NCI-H82 (cell line): ENCODE results near the gene ARHGAP45.
"Not testable (repeated sequence)": the region's sequence is repeated elsewhere in the genome, so short reads cannot be mapped to it uniquely, and the experiment has no call there.

Experiments
- DNase-seq: peaks from one replicate; lab custom pipeline; 2025; lab: John Stamatoyannopoulos, UW

ARHGAP45 gene

GRCh38 chr19:1105008-1105872 lies 38.3 kb downstream of the ARHGAP45 start:
- peak; percentile 43 for DNase-seq

- DNase-seq = no peak
Measured at GRCh38 chr19:1105873-1106840, 39.2 kb downstream of the ARHGAP45 start.

GRCh38 chr19:1106841-1107660 lies 40.1 kb downstream of the ARHGAP45 start:
- no peak for DNase-seq

DNA sequence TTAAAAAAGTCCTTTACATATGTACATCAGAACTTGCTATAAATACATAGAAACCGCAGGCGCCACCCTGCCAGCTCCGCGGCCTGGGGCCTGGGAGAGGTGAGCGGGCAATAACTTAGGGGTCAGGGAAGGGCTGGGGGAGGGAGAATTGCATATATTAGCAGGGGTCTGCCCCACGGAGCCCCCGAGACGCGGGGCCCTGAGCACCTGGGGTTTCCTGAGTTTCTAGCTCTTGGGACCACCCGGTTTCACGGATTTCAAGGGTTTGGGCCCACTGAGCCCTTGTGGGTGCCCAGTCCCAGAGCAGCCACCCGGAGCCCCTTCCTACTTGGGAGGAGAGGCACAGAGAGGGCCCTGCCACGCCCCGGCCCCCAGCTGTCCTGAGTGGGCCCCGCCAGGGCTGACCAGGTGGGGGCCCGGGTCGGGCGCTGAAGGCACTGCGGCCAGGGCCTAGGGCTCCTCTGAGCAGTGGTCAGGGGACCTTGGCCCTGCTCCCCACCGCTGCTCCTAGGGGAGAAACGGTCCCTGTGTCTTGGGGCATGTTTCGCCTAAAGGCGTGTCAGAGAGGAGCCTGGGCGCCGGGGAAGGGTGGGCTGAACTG lies 40.8 kb downstream of the ARHGAP45 start:
- DNase-seq = no peak

DNA sequence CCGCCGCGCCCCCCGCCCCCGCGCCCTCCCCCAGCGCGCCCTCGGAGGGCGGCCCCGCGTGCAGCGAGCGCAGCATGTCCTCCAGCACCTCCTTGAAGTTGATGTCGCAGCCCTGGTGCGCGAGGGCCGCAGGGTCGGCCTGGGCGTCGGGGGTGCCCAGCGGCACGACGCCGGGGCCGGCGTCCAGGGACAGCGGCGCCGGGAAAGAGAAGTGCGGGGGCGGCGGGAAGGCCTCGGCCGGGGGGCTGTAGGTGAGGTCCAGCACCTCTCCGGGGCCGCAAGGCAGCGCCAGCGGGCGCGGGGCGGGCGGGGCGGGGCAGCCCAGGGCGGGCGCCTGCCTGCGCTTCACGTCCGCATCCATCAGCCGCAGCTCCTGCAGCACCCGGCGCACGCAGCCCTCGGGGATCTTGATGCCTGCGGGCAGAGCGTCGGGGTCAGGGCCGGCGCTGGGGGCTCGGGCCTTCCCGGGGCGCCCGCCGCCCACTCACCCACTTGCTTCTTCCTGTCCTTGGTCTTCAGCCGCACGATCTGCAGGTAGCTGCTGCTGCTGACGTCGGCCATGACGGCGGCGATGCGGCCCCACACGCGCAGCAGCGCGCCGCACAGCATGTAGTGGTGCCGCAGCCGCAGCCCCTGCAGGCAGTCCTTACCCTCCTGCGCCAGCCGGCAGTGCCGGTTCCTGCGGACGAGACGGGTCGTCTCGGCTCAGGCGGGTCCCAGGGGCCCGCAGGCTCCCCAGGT lies 41.5 kb downstream of the ARHGAP45 start:
- DNase-seq = no peak

- no peak for DNase-seq
Measured at GRCh38 chr19:1109032-1109551, 42.1 kb downstream of the ARHGAP45 start.

DNA sequence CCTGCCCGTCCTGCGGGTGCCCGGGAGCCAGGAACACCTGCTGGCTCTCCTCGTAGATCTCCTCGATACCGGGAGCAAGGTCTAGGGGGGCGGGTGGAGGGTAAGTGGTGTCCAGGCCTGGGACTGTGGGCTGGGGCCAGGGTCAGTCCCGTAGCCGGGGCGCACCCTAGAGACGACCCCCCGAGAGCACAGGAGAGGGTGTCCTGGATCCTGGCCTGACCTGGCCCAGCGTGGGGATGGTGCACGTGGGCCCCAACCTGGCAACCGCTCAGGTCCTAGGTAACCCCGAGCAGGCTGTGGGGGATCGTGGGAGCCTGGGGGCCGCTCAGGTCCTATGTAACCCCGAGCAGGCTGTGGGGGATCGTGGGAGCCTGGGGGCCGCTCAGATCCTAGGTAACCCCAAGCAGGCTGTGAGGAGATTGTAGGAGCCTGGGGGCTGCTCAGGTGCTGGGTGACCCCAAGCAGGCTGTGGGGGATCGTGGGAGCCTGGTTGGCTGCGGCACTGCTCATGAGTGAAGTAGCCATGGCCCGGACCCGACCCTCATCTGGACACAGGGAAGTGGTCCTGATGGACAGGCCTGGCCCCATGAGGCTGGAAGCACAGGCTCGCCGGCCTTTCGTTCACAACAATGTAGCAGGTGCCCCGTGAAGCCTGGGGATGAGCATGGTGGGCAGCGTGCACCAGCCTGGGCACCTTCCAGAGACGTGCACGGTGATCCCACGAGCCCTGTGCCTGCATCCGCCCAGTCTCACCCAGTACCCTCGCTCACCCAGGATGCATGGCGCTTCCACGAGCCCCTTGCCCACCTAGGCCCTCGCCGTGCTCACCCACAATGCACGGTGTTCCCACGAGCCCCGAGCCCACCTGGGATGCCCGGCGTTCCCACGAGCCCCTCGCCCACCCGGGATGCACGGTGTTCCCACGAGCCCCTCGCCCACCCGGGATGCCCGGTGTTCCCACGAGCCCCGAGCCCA lies 43.0 kb downstream of the ARHGAP45 start:
- DNase-seq = no peak

- DNase-seq = no peak
Measured at GRCh38 chr19:1110809-1111640, 44.1 kb downstream of the ARHGAP45 start.

DNA sequence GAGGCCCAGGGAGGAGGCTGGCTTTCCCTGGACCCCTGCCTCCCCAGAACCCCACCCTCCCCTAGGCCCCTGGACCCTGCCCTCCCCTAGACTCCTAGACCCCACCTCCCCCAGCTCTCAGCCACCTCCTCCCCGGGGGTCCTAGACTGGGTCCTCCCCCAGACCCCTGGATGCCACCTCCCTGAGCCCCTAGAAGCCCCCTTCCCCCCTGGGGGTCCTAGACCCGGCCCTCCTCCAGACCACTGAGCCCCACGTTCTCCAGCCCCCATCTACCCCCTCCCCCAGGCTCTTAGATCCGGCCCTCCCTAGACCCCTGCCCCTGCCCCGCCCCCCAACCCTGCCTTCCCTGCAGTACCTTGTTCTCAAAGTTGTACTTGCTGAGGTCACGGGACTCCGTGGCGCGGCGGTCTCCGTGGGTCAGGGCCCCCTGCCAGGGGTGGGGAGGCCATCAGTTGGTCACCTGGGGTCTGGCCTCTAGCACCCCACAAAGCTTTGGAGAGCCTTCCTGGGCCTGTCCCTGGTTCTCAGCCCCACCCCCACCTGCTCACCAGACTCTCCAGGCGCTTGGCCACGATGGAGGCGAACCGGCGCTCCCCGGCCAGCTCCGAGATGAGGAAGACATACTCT lies 44.8 kb downstream of the ARHGAP45 start:
- no peak for DNase-seq

GRCh38 chr19:1112268-1113029 lies 45.5 kb downstream of the ARHGAP45 start:
- no peak for DNase-seq

GRCh38 chr19:1113030-1113985 lies 46.3 kb downstream of the ARHGAP45 start:
- DNase-seq = peak; percentile 95

GRCh38 chr19:1113986-1114483 lies 47.1 kb downstream of the ARHGAP45 start:
- no peak for DNase-seq

- not testable (repeated sequence) for DNase-seq
Measured at GRCh38 chr19:1114728-1115127, 47.8 kb downstream of the ARHGAP45 start.

- DNase-seq = no peak
Measured at GRCh38 chr19:1115646-1116420, 48.9 kb downstream of the ARHGAP45 start.
